HG03060 (cell line): ENCODE measurements around the gene EDN2.

Experiments
- ATAC-seq: cut with Tn5 transposase; IDR thresholded peaks from one replicate; pipeline ENCODE4 v1.9.1; 2021; ENCODE audit warnings: low read depth, moderate number of reproducible peaks; ENCODE audit not compliant: unreplicated experiment

The EDN2 gene

GRCh38 chr1:41518471-41518870, 34.0 kb upstream of the EDN2 start:
- ATAC-seq, result no peak

GRCh38 chr1:41517062-41517438, 32.6 kb upstream of the EDN2 start:
- no peak for ATAC-seq

- no peak for ATAC-seq
Observed at GRCh38 chr1:41516168-41517061, 31.9 kb upstream of the EDN2 start.

- no peak for ATAC-seq
Observed at GRCh38 chr1:41515778-41516167, 31.3 kb upstream of the EDN2 start.

GRCh38 chr1:41515131-41515678, 30.7 kb upstream of the EDN2 start:
- ATAC-seq, result no peak

GRCh38 chr1:41514381-41514780, 29.9 kb upstream of the EDN2 start:
- no peak for ATAC-seq

GRCh38 chr1:41513383-41513735, 28.9 kb upstream of the EDN2 start:
- ATAC-seq, result no peak

- ATAC-seq, result no peak
Observed at GRCh38 chr1:41512701-41513382, 28.4 kb upstream of the EDN2 start.

GRCh38 chr1:41511239-41511540, 26.7 kb upstream of the EDN2 start:
- ATAC-seq, result no peak

GRCh38 chr1:41510531-41511238, 26.2 kb upstream of the EDN2 start:
- ATAC-seq, result no peak

- ATAC-seq, result no peak
Observed at GRCh38 chr1:41509270-41509671, 24.8 kb upstream of the EDN2 start.

- ATAC-seq, result no peak
Observed at GRCh38 chr1:41508290-41508689, 23.8 kb upstream of the EDN2 start.

GRCh38 chr1:41507836-41508235, 23.4 kb upstream of the EDN2 start:
- ATAC-seq, result no peak

- no peak for ATAC-seq
Observed at GRCh38 chr1:41507110-41507720, 22.7 kb upstream of the EDN2 start.

GRCh38 chr1:41504114-41505035, 19.9 kb upstream of the EDN2 start:
- ATAC-seq, result no peak

- no peak for ATAC-seq
Observed at GRCh38 chr1:41503538-41504113, 19.1 kb upstream of the EDN2 start.

- no peak for ATAC-seq
Observed at GRCh38 chr1:41502912-41503311, 18.4 kb upstream of the EDN2 start.

GRCh38 chr1:41501581-41501980, 17.1 kb upstream of the EDN2 start:
- no peak for ATAC-seq

- ATAC-seq, result no peak
Observed at GRCh38 chr1:41500781-41501518, 16.5 kb upstream of the EDN2 start.
